GM12878 (cell line): ENCODE data around the gene FGF10. TPM values are rescaled to one million over a fixed set of nuclear protein-coding genes. Genes with fewer than 3 reads are reported as not detected.

ENCODE experiments used
- ATAC-seq: fragments of 200-7000 bp; cut with Tn5 transposase; 3 replicates; pipeline ENCODE4 v1.9.1; 2020; ENCODE audit warnings: mild to moderate bottlenecking, moderate library complexity
- BruUV-seq: library from RNA; stranded (reverse); fragments of 400-500 nt; replicated peaks from 2 replicates; lab custom pipeline; 2021; lab: Mats Ljungman, UMichigan
- CTCF ChIA-PET: fragments of 300-600 bp; sonication (Branson Sonifier 250); formaldehyde crosslinking; extraction: SDS; loops from one replicate; lab custom pipeline; 2021; ENCODE audit warnings: inconsistent platforms; lab: Yijun Ruan, JAX
- POLR2A ChIA-PET: fragments of 350-600 bp; formaldehyde crosslinking; extraction: SDS; loops from one replicate; lab custom pipeline; 2021; ENCODE audit warnings: inconsistent platforms; lab: Charles Lee
- RAD21 ChIA-PET: fragments of 300-600 bp; sonication (Branson Sonifier 250); formaldehyde crosslinking; loops from one replicate; lab custom pipeline; 2023; ENCODE audit warnings: antibody characterized with exemption; ENCODE audit not compliant: unreplicated experiment; lab: Charles Lee
- SMC1A ChIA-PET: fragments of 300-600 bp; sonication (Branson Sonifier 250); formaldehyde crosslinking; loops from one replicate; lab custom pipeline; 2023; ENCODE audit not compliant: unreplicated experiment, uncharacterized antibody; lab: Charles Lee
- DNase-seq: peaks from one replicate; pipeline ENCODE4 v3.0.0-alpha.2; 2011; ENCODE audit warnings: low read depth, low spot score
- FAIRE-seq: peaks from 3 replicates; lab custom pipeline; 2011; peaks lifted over from hg19 to GRCh38; lab: Jason Lieb, UNC
- H2AFZ ChIP-seq: 2 replicates; pipeline ENCODE4 v1.6.0; 2011; ENCODE audit warnings: low read depth, low read length, control low read depth; ENCODE audit not compliant: control insufficient read depth
- H3K27ac ChIP-seq: 2 replicates; pipeline ENCODE4 v1.5.1; 2011; ENCODE audit warnings: control low read depth; ENCODE audit not compliant: control insufficient read depth, insufficient read depth
- H3K27me3 ChIP-seq, 2 experiments: replicated peaks in 1 of 2; 2 replicates each; pipeline versions ENCODE4 v1.6.0 to v1.6.1; 2011; ENCODE audit warnings: low read length in 1 of 2; ENCODE audit not compliant: control insufficient read depth in 2 of 2, insufficient read depth in 2 of 2
- H3K36me3 ChIP-seq, 2 experiments: 2 replicates each; pipeline ENCODE4 v1.5.1; 2011; ENCODE audit warnings: low read length in 1 of 2; ENCODE audit not compliant: control insufficient read depth in 2 of 2, insufficient read depth in 2 of 2
- H3K4me1 ChIP-seq: 2 replicates; pipeline ENCODE4 v1.6.1; 2011; ENCODE audit warnings: mild to moderate bottlenecking, low read length, moderate library complexity, mixed read lengths; ENCODE audit not compliant: control insufficient read depth, insufficient read depth
- H3K4me2 ChIP-seq: 2 replicates; pipeline ENCODE4 v1.6.0; 2011; ENCODE audit warnings: control low read depth; ENCODE audit not compliant: control insufficient read depth, insufficient read depth
- H3K4me3 ChIP-seq: fragments of 200-600 bp; sonication (generic); 2 replicates; pipeline ENCODE4 v1.5.1; 2016
- H3K79me2 ChIP-seq: 2 replicates; pipeline ENCODE4 v1.6.0; 2011; ENCODE audit warnings: low read length; ENCODE audit not compliant: control insufficient read depth, insufficient read depth
- H3K9ac ChIP-seq: 2 replicates; pipeline ENCODE4 v1.8.0; 2011; ENCODE audit warnings: low read length, control low read depth, mixed read lengths; ENCODE audit not compliant: control insufficient read depth, insufficient read depth
- H3K9me3 ChIP-seq: replicated peaks from 3 replicates; pipeline ENCODE4 v1.5.1; 2011; ENCODE audit warnings: mild to moderate bottlenecking, low read length; ENCODE audit not compliant: control insufficient read depth, insufficient read depth
- H4K20me1 ChIP-seq: 2 replicates; pipeline ENCODE4 v1.6.0; 2011; ENCODE audit not compliant: control insufficient read depth, insufficient read depth
- BACH1 ChIP-seq: fragments of 450-650 bp; IDR thresholded peaks from 2 replicates; pipeline ENCODE4 v1.6.1; 2017; ENCODE audit warnings: mild to moderate bottlenecking, borderline replicate concordance
- BRCA1 ChIP-seq: IDR thresholded peaks from 2 replicates; pipeline ENCODE4 v1.6.1; 2011; ENCODE audit warnings: low read depth, low read length, improper control_type of control experiment
- GABPA ChIP-seq: IDR thresholded peaks from 2 replicates; pipeline ENCODE4 v1.6.1; 2014; ENCODE audit warnings: antibody characterized with exemption, low read depth, mild to moderate bottlenecking, inconsistent platforms
- JUND ChIP-seq: IDR thresholded peaks from 2 replicates; pipeline ENCODE4 v1.6.1; 2012; ENCODE audit warnings: low read depth, mild to moderate bottlenecking, low read length, improper control_type of control experiment, moderate library complexity
- KDM1A ChIP-seq: fragments of 200-600 bp; sonication (generic); IDR thresholded peaks from 2 replicates; pipeline ENCODE4 v1.6.1; 2016; ENCODE audit warnings: borderline replicate concordance
- MTA2 ChIP-seq: fragments of 450-650 bp; IDR thresholded peaks from 2 replicates; pipeline ENCODE4 v1.6.1; 2016; ENCODE audit warnings: low read depth, mild to moderate bottlenecking, moderate library complexity
- NFIC ChIP-seq: IDR thresholded peaks from 2 replicates; pipeline ENCODE4 v1.6.1; 2012; ENCODE audit warnings: low read depth, mild to moderate bottlenecking, inconsistent platforms, low read length, moderate library complexity
- NFYA ChIP-seq: IDR thresholded peaks from 2 replicates; pipeline ENCODE4 v1.6.1; 2011; ENCODE audit warnings: low read depth, mild to moderate bottlenecking, low read length, improper control_type of control experiment, borderline replicate concordance
- SMC3 ChIP-seq: IDR thresholded peaks from 2 replicates; pipeline ENCODE4 v1.6.1; 2011; ENCODE audit warnings: low read length, improper control_type of control experiment, borderline replicate concordance
- SREBF1 ChIP-seq: IDR thresholded peaks from 2 replicates; pipeline ENCODE4 v1.6.1; 2012; ENCODE audit warnings: mild to moderate bottlenecking, low read length
- SREBF2 ChIP-seq: IDR thresholded peaks from 2 replicates; pipeline ENCODE4 v1.6.1; 2012; ENCODE audit warnings: mild to moderate bottlenecking, low read length
- SUPT20H ChIP-seq: IDR thresholded peaks from 2 replicates; pipeline ENCODE4 v1.6.1; 2011; ENCODE audit warnings: low read depth, mild to moderate bottlenecking, low read length, moderate library complexity, borderline replicate concordance; ENCODE audit not compliant: control insufficient read depth
- TCF3 ChIP-seq: IDR thresholded peaks from 2 replicates; pipeline ENCODE4 v1.6.1; 2012; ENCODE audit warnings: low read depth, mild to moderate bottlenecking, low read length, borderline replicate concordance; ENCODE audit not compliant: insufficient read depth
- WRNIP1 ChIP-seq: IDR thresholded peaks from 2 replicates; pipeline ENCODE4 v1.6.1; 2011; ENCODE audit warnings: low read depth, low read length, improper control_type of control experiment, borderline replicate concordance
- ZNF274 ChIP-seq: IDR thresholded peaks from one replicate; pipeline ENCODE4 v1.8.0; 2011; ENCODE audit not compliant: insufficient read length, insufficient read depth
- ZSCAN29 ChIP-seq: fragments of 450-650 bp; IDR thresholded peaks from 2 replicates; pipeline ENCODE4 v1.6.1; 2017; ENCODE audit warnings: mild to moderate bottlenecking, moderate library complexity
- WGBS: methylation state at CpG from one replicate; pipeline ENCODE4 v1.1.6; 2016; ENCODE audit warnings: low lambda C conversion rate; ENCODE audit not compliant: insufficient replicate concordance, insufficient coverage; ENCODE audit errors: missing lambda C conversion rate; 5-methylcytosine and 5-hydroxymethylcytosine counted together
- in situ Hi-C: fragments of 300-500 bp; cut with MboI; formaldehyde crosslinking; loops from 9 replicates; pipeline ENCODE4 v1.14.3; 2018; ENCODE audit warnings: mixed read lengths
- intact Hi-C: fragments of 100-400 bp; cut with micrococcal nuclease; formaldehyde crosslinking; loops from one replicate; pipeline ENCODE4 v1.14.2; 2022; ENCODE audit not compliant: unreplicated experiment
- polyA plus RNA-seq, 11 experiments: library from polyadenylated mRNA; depleted of rRNA in 4 of 11; unstranded in 6 of 11; stranded (reverse) in 5 of 11; fragments of >200 nt; fragmentation: Nextera tagmentation in 4 of 11; fragmentation: Illumina TruSeq in 1 of 11; extraction: Ambion mirVana in 4 of 11; extraction: Trizol in 1 of 11; gene quantifications; 1 replicate in 1 of 11; 2 replicates in 10 of 11; pipeline versions ENCODE4 v1.2.1 to v1.2.3, GENCODE V29; 2011 to 2016; ENCODE audit warnings: inconsistent platforms in 2 of 11, missing spikeins in 2 of 11, low read depth in 1 of 11
- total RNA-seq, 4 experiments: library from RNA; depleted of rRNA in 3 of 4; stranded (reverse); fragments of >200 nt in 3 of 4; fragmentation: Illumina TruSeq in 1 of 4; extraction: Trizol in 1 of 4; gene quantifications; 2 replicates each; pipeline versions ENCODE4 v1.2.1 to v1.2.3, GENCODE V29; 2013 to 2021

The FGF10 gene
- total and polyA plus RNA-seq, 10 of the 15 experiments (the other 5 are each of a cell fraction or from before 2014, with no cell fraction given): not detected

- Histone ChIP-seq H3K79me2 (no peaks in the 10 kb centered on the region), H3K36me3 (no peaks in the 10 kb centered on the region), H3K4me3 (no peak overlapping the region), H3K9me3 (no peaks in the 10 kb centered on the region), H3K4me2 (no peak overlapping the region), H3K27ac (no peak overlapping the region), H3K4me1 (no peaks in the 10 kb centered on the region), H3K9ac (no peak overlapping the region), H4K20me1 (no peaks in the 10 kb centered on the region), H2AFZ (no peak overlapping the region), H3K27me3 (peaks cover 4 to 19% of the 10 kb centered on the region in 2 experiments; a peak in 3 of 4 replicates)
- FAIRE-seq: no peak
- no peak for ATAC-seq
- ChIA-PET POLR2A (no interaction called here), RAD21 (no interaction called here), SMC1A (no interaction called here), CTCF (no interaction called here)
- WGBS: 0% methylated on average over 2 of the region's 2 CpGs
- no peak for TF ChIP-seq JUND
- TF ChIP-seq BACH1: no peak
- no peak for TF ChIP-seq WRNIP1
- TF ChIP-seq SREBF2: no peak
- TF ChIP-seq GABPA: no peak
- DNase-seq: no peak
- BruUV-seq: no TSS peak
- intact Hi-C loops: no loop called here
- in situ Hi-C loops: no loop called here
These were observed 1.1 kb upstream of the FGF10 start for GRCh38 chr5:44390351-44390750.

GRCh38 chr5:44389823-44390143 is 563 bp upstream of the FGF10 start:
- WGBS: 2% methylated on average over 5 of the region's 5 CpGs
- in situ Hi-C loops: no loop called here

More at GRCh38 chr5:44389823-44390143, 563 bp upstream of the FGF10 start:
- Histone ChIP-seq H3K9me3 (no peaks in the 10 kb centered on the region), H3K4me3 (no peak overlapping the region), H3K79me2 (no peaks in the 10 kb centered on the region), H3K4me2 (no peak overlapping the region), H3K27me3 (peaks cover 4 to 19% of the 10 kb centered on the region in 2 experiments; a peak in 3 of 4 replicates), H2AFZ (no peak overlapping the region), H3K9ac (no peak overlapping the region), H3K27ac (no peak overlapping the region), H3K36me3 (no peaks in the 10 kb centered on the region), H3K4me1 (no peaks in the 10 kb centered on the region), H4K20me1 (no peaks in the 10 kb centered on the region)
- CTCF ChIA-PET: no interaction called here
- DNase-seq: no peak
- FAIRE-seq: no peak
- no TSS peak for BruUV-seq
- peak; percentile 16; the same call in 1 of the 3 replicates for ATAC-seq
- intact Hi-C loops: no loop called here
- TF ChIP-seq BRCA1 (no peak), ZSCAN29 (no peak), KDM1A (no peak), NFYA (no peak), SREBF1 (no peak), TCF3 (no peak), NFIC (no peak), MTA2 (no peak), ZNF274 (no peak), SUPT20H (no peak), SMC3 (no peak)
- RAD21 ChIA-PET: no interaction called here
- POLR2A ChIA-PET: no interaction called here
- SMC1A ChIA-PET: no interaction called here
